HG03342 (cell line): Measurements from ENCODE around the gene AJM1.
"Not testable (repeated sequence)": the region's sequence is repeated elsewhere in the genome, so short reads cannot be mapped to it uniquely, and the experiment has no call there.

Experiments
- ATAC-seq: cut with Tn5 transposase; IDR thresholded peaks from one replicate; pipeline ENCODE4 v1.9.1; 2021; ENCODE audit warnings: mild to moderate bottlenecking, moderate library complexity; ENCODE audit not compliant: unreplicated experiment

The AJM1 gene

GRCh38 chr9:136866898-136867421, 24.7 kb downstream of the AJM1 start:
- not testable (repeated sequence) for ATAC-seq

GRCh38 chr9:136867480-136867879, 25.2 kb downstream of the AJM1 start:
- ATAC-seq: no peak

GRCh38 chr9:136867917-136868316, 25.6 kb downstream of the AJM1 start:
- ATAC-seq: no peak

- ATAC-seq: no peak
Measured at GRCh38 chr9:136868644-136869043, 26.4 kb downstream of the AJM1 start.

GRCh38 chr9:136869611-136870010, 27.3 kb downstream of the AJM1 start:
- not testable (repeated sequence) for ATAC-seq

GRCh38 chr9:136875155-136875554, 32.9 kb downstream of the AJM1 start:
- no peak for ATAC-seq

GRCh38 chr9:136876476-136876875, 34.2 kb downstream of the AJM1 start:
- no peak for ATAC-seq

GRCh38 chr9:136880651-136881050, 38.4 kb downstream of the AJM1 start:
- no peak for ATAC-seq

- ATAC-seq: no peak
Measured at GRCh38 chr9:136881691-136882108, 39.4 kb downstream of the AJM1 start.

GRCh38 chr9:136882109-136882946, 40.0 kb downstream of the AJM1 start:
- peak; percentile 38 for ATAC-seq

GRCh38 chr9:136882947-136883283, 40.6 kb downstream of the AJM1 start:
- ATAC-seq: not testable (repeated sequence)

GRCh38 chr9:136883670-136884069, 41.4 kb downstream of the AJM1 start:
- not testable (repeated sequence) for ATAC-seq

GRCh38 chr9:136885950-136886578, 43.8 kb downstream of the AJM1 start, which contains the start of gene TRAF2:
Gene TRAF2 (plus strand): TSS chr9:136886516. CDS start chr9:136898741, 12,225 bp downstream.
- ATAC-seq: peak; percentile 82

GRCh38 chr9:136886610-136887597, 44.6 kb downstream of the AJM1 start:
- ATAC-seq: peak; percentile 24

GRCh38 chr9:136888454-136888853, 46.2 kb downstream of the AJM1 start:
- no peak for ATAC-seq

- ATAC-seq: no peak
Measured at GRCh38 chr9:136889858-136890257, 47.6 kb downstream of the AJM1 start.

- no peak for ATAC-seq
Measured at GRCh38 chr9:136890661-136891060, 48.4 kb downstream of the AJM1 start.
